GM12878 (cell line): ENCODE data around the gene NPR1. TPM values are rescaled to one million over a fixed set of nuclear protein-coding genes. Genes with fewer than 3 reads are reported as not detected.

ENCODE experiments used
- ATAC-seq: fragments of 200-7000 bp; cut with Tn5 transposase; 3 replicates; pipeline ENCODE4 v1.9.1; 2020; ENCODE audit warnings: mild to moderate bottlenecking, moderate library complexity
- BruUV-seq: library from RNA; stranded (reverse); fragments of 400-500 nt; replicated peaks from 2 replicates; lab custom pipeline; 2021; lab: Mats Ljungman, UMichigan
- CTCF ChIA-PET: fragments of 300-600 bp; sonication (Branson Sonifier 250); formaldehyde crosslinking; extraction: SDS; loops from one replicate; lab custom pipeline; 2021; ENCODE audit warnings: inconsistent platforms; lab: Yijun Ruan, JAX
- POLR2A ChIA-PET: fragments of 350-600 bp; formaldehyde crosslinking; extraction: SDS; loops from one replicate; lab custom pipeline; 2021; ENCODE audit warnings: inconsistent platforms; lab: Charles Lee
- RAD21 ChIA-PET: fragments of 300-600 bp; sonication (Branson Sonifier 250); formaldehyde crosslinking; loops from one replicate; lab custom pipeline; 2023; ENCODE audit warnings: antibody characterized with exemption; ENCODE audit not compliant: unreplicated experiment; lab: Charles Lee
- SMC1A ChIA-PET: fragments of 300-600 bp; sonication (Branson Sonifier 250); formaldehyde crosslinking; loops from one replicate; lab custom pipeline; 2023; ENCODE audit not compliant: unreplicated experiment, uncharacterized antibody; lab: Charles Lee
- DNase-seq: peaks from one replicate; pipeline ENCODE4 v3.0.0-alpha.2; 2011; ENCODE audit warnings: low read depth, low spot score
- FAIRE-seq: peaks from 3 replicates; lab custom pipeline; 2011; peaks lifted over from hg19 to GRCh38; lab: Jason Lieb, UNC
- H2AFZ ChIP-seq: 2 replicates; pipeline ENCODE4 v1.6.0; 2011; ENCODE audit warnings: low read depth, low read length, control low read depth; ENCODE audit not compliant: control insufficient read depth
- H3K27ac ChIP-seq: 2 replicates; pipeline ENCODE4 v1.5.1; 2011; ENCODE audit warnings: control low read depth; ENCODE audit not compliant: control insufficient read depth, insufficient read depth
- H3K27me3 ChIP-seq, 2 experiments: replicated peaks in 1 of 2; 2 replicates each; pipeline versions ENCODE4 v1.6.0 to v1.6.1; 2011; ENCODE audit warnings: low read length in 1 of 2; ENCODE audit not compliant: control insufficient read depth in 2 of 2, insufficient read depth in 2 of 2
- H3K36me3 ChIP-seq, 2 experiments: 2 replicates each; pipeline ENCODE4 v1.5.1; 2011; ENCODE audit warnings: low read length in 1 of 2; ENCODE audit not compliant: control insufficient read depth in 2 of 2, insufficient read depth in 2 of 2
- H3K4me1 ChIP-seq: 2 replicates; pipeline ENCODE4 v1.6.1; 2011; ENCODE audit warnings: mild to moderate bottlenecking, low read length, moderate library complexity, mixed read lengths; ENCODE audit not compliant: control insufficient read depth, insufficient read depth
- H3K4me2 ChIP-seq: 2 replicates; pipeline ENCODE4 v1.6.0; 2011; ENCODE audit warnings: control low read depth; ENCODE audit not compliant: control insufficient read depth, insufficient read depth
- H3K4me3 ChIP-seq: fragments of 200-600 bp; sonication (generic); 2 replicates; pipeline ENCODE4 v1.5.1; 2016
- H3K79me2 ChIP-seq: 2 replicates; pipeline ENCODE4 v1.6.0; 2011; ENCODE audit warnings: low read length; ENCODE audit not compliant: control insufficient read depth, insufficient read depth
- H3K9ac ChIP-seq: 2 replicates; pipeline ENCODE4 v1.8.0; 2011; ENCODE audit warnings: low read length, control low read depth, mixed read lengths; ENCODE audit not compliant: control insufficient read depth, insufficient read depth
- H3K9me3 ChIP-seq: replicated peaks from 3 replicates; pipeline ENCODE4 v1.5.1; 2011; ENCODE audit warnings: mild to moderate bottlenecking, low read length; ENCODE audit not compliant: control insufficient read depth, insufficient read depth
- H4K20me1 ChIP-seq: 2 replicates; pipeline ENCODE4 v1.6.0; 2011; ENCODE audit not compliant: control insufficient read depth, insufficient read depth
- BMI1 ChIP-seq: fragments of 450-650 bp; IDR thresholded peaks from 2 replicates; pipeline ENCODE4 v1.6.1; 2016; ENCODE audit warnings: mild to moderate bottlenecking, moderate library complexity, borderline replicate concordance
- EP300 ChIP-seq, 2 experiments: fragments of 150-350 bp in 1 of 2; IDR thresholded peaks; 2 replicates each; pipeline ENCODE4 v1.6.1; 2011 to 2012; ENCODE audit warnings: low read depth in 2 of 2, low read length in 2 of 2, borderline replicate concordance in 1 of 2, improper control_type of control experiment in 1 of 2, inconsistent platforms in 1 of 2; ENCODE audit not compliant: control insufficient read depth in 1 of 2
- FOXK2 ChIP-seq: fragments of 450-650 bp; IDR thresholded peaks from 2 replicates; pipeline ENCODE4 v1.6.1; 2017; ENCODE audit warnings: mild to moderate bottlenecking, moderate library complexity
- NFYB ChIP-seq: IDR thresholded peaks from 2 replicates; pipeline ENCODE4 v1.6.1; 2011; ENCODE audit warnings: low read depth, mild to moderate bottlenecking, low read length, improper control_type of control experiment, moderate library complexity; ENCODE audit not compliant: insufficient read depth
- SMARCA5 ChIP-seq: fragments of 450-650 bp; IDR thresholded peaks from 2 replicates; pipeline ENCODE4 v1.6.1; 2017; ENCODE audit warnings: mild to moderate bottlenecking
- STAT3 ChIP-seq: IDR thresholded peaks from 2 replicates; pipeline ENCODE4 v1.6.1; 2011; ENCODE audit warnings: low read depth, low read length, improper control_type of control experiment
- YBX1 ChIP-seq: fragments of 450-650 bp; IDR thresholded peaks from 2 replicates; pipeline ENCODE4 v1.6.1; 2016; ENCODE audit warnings: antibody characterized with exemption
- ZNF384 ChIP-seq: IDR thresholded peaks from 2 replicates; pipeline ENCODE4 v1.6.1; 2012; ENCODE audit warnings: low read depth, mild to moderate bottlenecking, low read length, improper control_type of control experiment, borderline replicate concordance
- WGBS: methylation state at CpG from one replicate; pipeline ENCODE4 v1.1.6; 2016; ENCODE audit warnings: low lambda C conversion rate; ENCODE audit not compliant: insufficient replicate concordance, insufficient coverage; ENCODE audit errors: missing lambda C conversion rate; 5-methylcytosine and 5-hydroxymethylcytosine counted together
- in situ Hi-C: fragments of 300-500 bp; cut with MboI; formaldehyde crosslinking; loops from 9 replicates; pipeline ENCODE4 v1.14.3; 2018; ENCODE audit warnings: mixed read lengths
- intact Hi-C: fragments of 100-400 bp; cut with micrococcal nuclease; formaldehyde crosslinking; loops from one replicate; pipeline ENCODE4 v1.14.2; 2022; ENCODE audit not compliant: unreplicated experiment
- polyA plus RNA-seq, 11 experiments: library from polyadenylated mRNA; depleted of rRNA in 4 of 11; unstranded in 6 of 11; stranded (reverse) in 5 of 11; fragments of >200 nt; fragmentation: Nextera tagmentation in 4 of 11; fragmentation: Illumina TruSeq in 1 of 11; extraction: Ambion mirVana in 4 of 11; extraction: Trizol in 1 of 11; gene quantifications; 1 replicate in 1 of 11; 2 replicates in 10 of 11; pipeline versions ENCODE4 v1.2.1 to v1.2.3, GENCODE V29; 2011 to 2016; ENCODE audit warnings: inconsistent platforms in 2 of 11, missing spikeins in 2 of 11, low read depth in 1 of 11
- total RNA-seq, 4 experiments: library from RNA; depleted of rRNA in 3 of 4; stranded (reverse); fragments of >200 nt in 3 of 4; fragmentation: Illumina TruSeq in 1 of 4; extraction: Trizol in 1 of 4; gene quantifications; 2 replicates each; pipeline versions ENCODE4 v1.2.1 to v1.2.3, GENCODE V29; 2013 to 2021
- TF ChIP-seq, protein P1 (sequence below): fragments of 450-650 bp; IDR thresholded peaks from 2 replicates; pipeline ENCODE4 v1.6.1; 2016; ENCODE audit warnings: mild to moderate bottlenecking, moderate library complexity, borderline replicate concordance
- TF ChIP-seq, protein P2 (sequence below): fragments of 450-650 bp; IDR thresholded peaks from 2 replicates; pipeline ENCODE4 v1.6.1; 2016; ENCODE audit warnings: mild to moderate bottlenecking
- TF ChIP-seq, protein P3 (sequence below): IDR thresholded peaks from 2 replicates; pipeline ENCODE4 v1.6.1; 2012; ENCODE audit warnings: low read depth, low read length, improper control_type of control experiment

The NPR1 gene
- total and polyA plus RNA-seq, 10 of the 15 experiments (the other 5 are each of a cell fraction or from before 2014, with no cell fraction given), result 0.09 to 2.1 (median 0.28) TPM; not detected in 1

DNA sequence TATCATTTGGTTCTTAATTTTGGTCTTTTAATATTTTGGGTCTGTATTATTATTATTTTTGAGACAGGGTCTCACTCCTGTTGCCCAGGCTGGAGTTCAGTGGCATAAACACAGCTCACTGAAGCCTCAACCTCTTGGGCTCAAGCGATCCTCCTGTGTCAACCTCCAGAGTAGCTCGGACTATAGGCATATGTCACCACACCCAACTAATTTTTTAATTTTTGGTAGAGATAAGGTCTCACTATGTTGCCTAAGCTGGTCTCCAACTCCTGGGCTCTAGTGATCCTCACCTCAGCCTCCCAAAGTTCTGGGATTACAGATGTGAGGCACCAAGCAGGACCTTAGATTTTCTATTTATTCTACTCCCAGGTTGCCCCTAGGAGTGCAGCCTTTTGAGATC is 5.0 kb upstream of the NPR1 start:
- no peak for FAIRE-seq
- Histone ChIP-seq H3K9me3 (no peaks in the 10 kb centered on the region), H3K4me2 (no peak overlapping the region), H3K36me3 (peaks cover 2 to 7% of the 10 kb centered on the region in 2 experiments), H3K27ac (no peak overlapping the region), H2AFZ (no peak overlapping the region), H4K20me1 (no peaks in the 10 kb centered on the region), H3K79me2 (peaks cover 23% of the 10 kb centered on the region), H3K4me1 (peaks cover 9% of the 10 kb centered on the region), H3K9ac (no peak overlapping the region), H3K4me3 (no peak overlapping the region), H3K27me3 (peaks cover 5 to 6% of the 10 kb centered on the region in 2 experiments; a peak in 3 of 4 replicates)
- BruUV-seq, result no TSS peak
- TF ChIP-seq EP300 (IDR thresholded peaks at IDR 0.05; ENCODE audit: borderline replicate concordance in 1 of 2, control insufficient read depth in 1 of 2, low read depth in 2 of 2, low read length in 2 of 2) (no peak), ZNF384 (no peak), BMI1 (no peak), SMARCA5 (no peak), NFYB (no peak), STAT3 (no peak), YBX1 (no peak), FOXK2 (no peak)
- TF ChIP-seq, protein P1, sequence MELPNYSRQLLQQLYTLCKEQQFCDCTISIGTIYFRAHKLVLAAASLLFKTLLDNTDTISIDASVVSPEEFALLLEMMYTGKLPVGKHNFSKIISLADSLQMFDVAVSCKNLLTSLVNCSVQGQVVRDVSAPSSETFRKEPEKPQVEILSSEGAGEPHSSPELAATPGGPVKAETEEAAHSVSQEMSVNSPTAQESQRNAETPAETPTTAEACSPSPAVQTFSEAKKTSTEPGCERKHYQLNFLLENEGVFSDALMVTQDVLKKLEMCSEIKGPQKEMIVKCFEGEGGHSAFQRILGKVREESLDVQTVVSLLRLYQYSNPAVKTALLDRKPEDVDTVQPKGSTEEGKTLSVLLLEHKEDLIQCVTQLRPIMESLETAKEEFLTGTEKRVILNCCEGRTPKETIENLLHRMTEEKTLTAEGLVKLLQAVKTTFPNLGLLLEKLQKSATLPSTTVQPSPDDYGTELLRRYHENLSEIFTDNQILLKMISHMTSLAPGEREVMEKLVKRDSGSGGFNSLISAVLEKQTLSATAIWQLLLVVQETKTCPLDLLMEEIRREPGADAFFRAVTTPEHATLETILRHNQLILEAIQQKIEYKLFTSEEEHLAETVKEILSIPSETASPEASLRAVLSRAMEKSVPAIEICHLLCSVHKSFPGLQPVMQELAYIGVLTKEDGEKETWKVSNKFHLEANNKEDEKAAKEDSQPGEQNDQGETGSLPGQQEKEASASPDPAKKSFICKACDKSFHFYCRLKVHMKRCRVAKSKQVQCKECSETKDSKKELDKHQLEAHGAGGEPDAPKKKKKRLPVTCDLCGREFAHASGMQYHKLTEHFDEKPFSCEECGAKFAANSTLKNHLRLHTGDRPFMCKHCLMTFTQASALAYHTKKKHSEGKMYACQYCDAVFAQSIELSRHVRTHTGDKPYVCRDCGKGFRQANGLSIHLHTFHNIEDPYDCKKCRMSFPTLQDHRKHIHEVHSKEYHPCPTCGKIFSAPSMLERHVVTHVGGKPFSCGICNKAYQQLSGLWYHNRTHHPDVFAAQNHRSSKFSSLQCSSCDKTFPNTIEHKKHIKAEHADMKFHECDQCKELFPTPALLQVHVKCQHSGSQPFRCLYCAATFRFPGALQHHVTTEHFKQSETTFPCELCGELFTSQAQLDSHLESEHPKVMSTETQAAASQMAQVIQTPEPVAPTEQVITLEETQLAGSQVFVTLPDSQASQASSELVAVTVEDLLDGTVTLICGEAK, result no peak
- TF ChIP-seq, protein P2, sequence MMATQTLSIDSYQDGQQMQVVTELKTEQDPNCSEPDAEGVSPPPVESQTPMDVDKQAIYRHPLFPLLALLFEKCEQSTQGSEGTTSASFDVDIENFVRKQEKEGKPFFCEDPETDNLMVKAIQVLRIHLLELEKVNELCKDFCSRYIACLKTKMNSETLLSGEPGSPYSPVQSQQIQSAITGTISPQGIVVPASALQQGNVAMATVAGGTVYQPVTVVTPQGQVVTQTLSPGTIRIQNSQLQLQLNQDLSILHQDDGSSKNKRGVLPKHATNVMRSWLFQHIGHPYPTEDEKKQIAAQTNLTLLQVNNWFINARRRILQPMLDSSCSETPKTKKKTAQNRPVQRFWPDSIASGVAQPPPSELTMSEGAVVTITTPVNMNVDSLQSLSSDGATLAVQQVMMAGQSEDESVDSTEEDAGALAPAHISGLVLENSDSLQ, result no peak
- TF ChIP-seq, protein P3, sequence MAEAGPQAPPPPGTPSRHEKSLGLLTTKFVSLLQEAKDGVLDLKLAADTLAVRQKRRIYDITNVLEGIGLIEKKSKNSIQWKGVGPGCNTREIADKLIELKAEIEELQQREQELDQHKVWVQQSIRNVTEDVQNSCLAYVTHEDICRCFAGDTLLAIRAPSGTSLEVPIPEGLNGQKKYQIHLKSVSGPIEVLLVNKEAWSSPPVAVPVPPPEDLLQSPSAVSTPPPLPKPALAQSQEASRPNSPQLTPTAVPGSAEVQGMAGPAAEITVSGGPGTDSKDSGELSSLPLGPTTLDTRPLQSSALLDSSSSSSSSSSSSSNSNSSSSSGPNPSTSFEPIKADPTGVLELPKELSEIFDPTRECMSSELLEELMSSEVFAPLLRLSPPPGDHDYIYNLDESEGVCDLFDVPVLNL, result no peak
- in situ Hi-C loops (no loop called here), intact Hi-C loops (loop anchor here (5.0 kb wide), 2 partner anchors 101 to 161 kb away; no protein-coding TSS in a partner anchor)
- POLR2A ChIA-PET, result interaction anchor here (0.6 to 1.4 kb wide), 2 partner anchors 50 to 101 kb away, joined by 3 read pairs; no protein-coding TSS in a partner anchor
- DNase-seq, result no peak
- SMC1A ChIA-PET, result interaction anchor here (1.1 kb wide), 2 partner anchors 101 to 313 kb away, joined by 3 to 5 read pairs; partner anchors contain the start of gene RAB13
- no peak for ATAC-seq
- RAD21 ChIA-PET, result interaction anchor here (1.5 to 3.6 kb wide), 3 partner anchors 62 to 313 kb away, joined by 3 to 14 read pairs (median 6); partner anchors contain the start of gene RAB13
- CTCF ChIA-PET, result interaction anchor here (3.6 to 7.5 kb wide), 2 partner anchors 77 to 102 kb away, joined by 29 to 43 read pairs; no protein-coding TSS in a partner anchor
- WGBS, result 97% methylated on average over 2 of the region's 2 CpGs
